Breast epithelium (tissue), 3 donors: ENCODE measurements around the gene SHLD2.
"Not testable (repeated sequence)": the region's sequence is repeated elsewhere in the genome, so short reads cannot be mapped to it uniquely, and the experiment has no call there.

Source experiments
- POLR2A ChIP-seq: fragments of 450-650 bp; IDR thresholded peaks from one replicate; pipeline ENCODE4 v1.6.1; 2016; ENCODE audit warnings: antibody characterized with exemption, mild to moderate bottlenecking, moderate library complexity
- POLR2AphosphoS5 ChIP-seq, 3 donors: sonication (generic); formaldehyde crosslinking; IDR thresholded peaks; one replicate each; pipeline ENCODE4 v1.6.1; 2017; ENCODE audit warnings: antibody characterized with exemption in 3 of 3
- TF ChIP-seq, protein P1 (sequence below), 3 donors: fragments of 450-650 bp; IDR thresholded peaks; one replicate each; pipeline ENCODE4 v1.5.1; 2016 to 2017; ENCODE audit warnings: antibody characterized with exemption in 3 of 3, mild to moderate bottlenecking in 3 of 3, moderate library complexity in 3 of 3

GRCh38 chr10:87225148-87225547, 130.1 kb downstream of the SHLD2 start, which contains the start of gene NUTM2A:
- not testable (repeated sequence) for TF ChIP-seq POLR2A; POLR2AphosphoS5 (IDR thresholded peaks at IDR 0.05)
- TF ChIP-seq, protein P1, sequence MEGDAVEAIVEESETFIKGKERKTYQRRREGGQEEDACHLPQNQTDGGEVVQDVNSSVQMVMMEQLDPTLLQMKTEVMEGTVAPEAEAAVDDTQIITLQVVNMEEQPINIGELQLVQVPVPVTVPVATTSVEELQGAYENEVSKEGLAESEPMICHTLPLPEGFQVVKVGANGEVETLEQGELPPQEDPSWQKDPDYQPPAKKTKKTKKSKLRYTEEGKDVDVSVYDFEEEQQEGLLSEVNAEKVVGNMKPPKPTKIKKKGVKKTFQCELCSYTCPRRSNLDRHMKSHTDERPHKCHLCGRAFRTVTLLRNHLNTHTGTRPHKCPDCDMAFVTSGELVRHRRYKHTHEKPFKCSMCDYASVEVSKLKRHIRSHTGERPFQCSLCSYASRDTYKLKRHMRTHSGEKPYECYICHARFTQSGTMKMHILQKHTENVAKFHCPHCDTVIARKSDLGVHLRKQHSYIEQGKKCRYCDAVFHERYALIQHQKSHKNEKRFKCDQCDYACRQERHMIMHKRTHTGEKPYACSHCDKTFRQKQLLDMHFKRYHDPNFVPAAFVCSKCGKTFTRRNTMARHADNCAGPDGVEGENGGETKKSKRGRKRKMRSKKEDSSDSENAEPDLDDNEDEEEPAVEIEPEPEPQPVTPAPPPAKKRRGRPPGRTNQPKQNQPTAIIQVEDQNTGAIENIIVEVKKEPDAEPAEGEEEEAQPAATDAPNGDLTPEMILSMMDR (IDR thresholded peaks at IDR 0.05), result not testable (repeated sequence)
